H7 (cell line): Measurements from ENCODE around the gene BRSK1. TPM values are rescaled to one million over a fixed set of nuclear protein-coding genes. Genes with fewer than 3 reads are reported as not detected.

ENCODE experiments used
- DNase-seq: peaks from one replicate; pipeline ENCODE4 v3.0.0; 2012
- H3K27me3 ChIP-seq: 2 replicates; pipeline ENCODE4 v1.6.0; 2011; ENCODE audit warnings: mild to moderate bottlenecking, low read length; ENCODE audit not compliant: control insufficient read depth, insufficient read depth
- H3K36me3 ChIP-seq: replicated peaks from 2 replicates; pipeline ENCODE4 v1.5.1; 2011; ENCODE audit warnings: low read length; ENCODE audit not compliant: control insufficient read depth, insufficient read depth
- H3K4me3 ChIP-seq: 2 replicates; pipeline ENCODE4 v1.5.1; 2011; ENCODE audit warnings: low read depth, mild to moderate bottlenecking, control low read depth, low read length, moderate library complexity; ENCODE audit not compliant: insufficient read depth
- total RNA-seq: library from RNA; depleted of rRNA; stranded (reverse); fragments of >200 nt; shearing (Covaris generic); gene quantifications from 2 replicates; pipeline ENCODE4 v1.2.3, GENCODE V29; 2014; rRNA removed

Gene BRSK1
- total RNA-seq: 20.3 and 31.3 TPM in 2 replicates

- Histone ChIP-seq H3K36me3 (no peaks in the 10 kb centered on the region), H3K27me3 (no peaks in the 10 kb centered on the region), H3K4me3 (peak within 1 kb of the TSS; percentile 43)
- peak; percentile 96 for DNase-seq
These were observed at the start of gene BRSK1 for GRCh38 chr19:55283548-55284377. Gene BRSK1, plus strand, starts transcription at chr19:55283997. Its CDS starts 446 bp downstream, at chr19:55284443.

- Histone ChIP-seq H3K27me3 (no peaks in the 10 kb centered on the region), H3K36me3 (peaks cover 45% of the 10 kb centered on the region), H3K4me3 (no peak overlapping the region)
- DNase-seq: no peak
These were observed 45.8 kb upstream of the BRSK1 start for GRCh38 chr19:55238030-55238429.

- no peaks in the 10 kb centered on the region for H3K27me3 ChIP-seq
- peaks cover 49% of the 10 kb centered on the region for H3K36me3 ChIP-seq
- no peak for DNase-seq
- H3K4me3 ChIP-seq: no peak overlapping the region
These were observed 44.8 kb upstream of the BRSK1 start for GRCh38 chr19:55239004-55239403.

GRCh38 chr19:55240713-55241020 lies 43.1 kb upstream of the BRSK1 start:
- Histone ChIP-seq H3K27me3 (no peaks in the 10 kb centered on the region), H3K36me3 (peaks cover 51% of the 10 kb centered on the region)
- DNase-seq: no peak

GRCh38 chr19:55241143-55241934 lies 42.5 kb upstream of the BRSK1 start:
- Histone ChIP-seq H3K27me3 (no peaks in the 10 kb centered on the region), H3K4me3 (no peak overlapping the region), H3K36me3 (peaks cover 50% of the 10 kb centered on the region)
- DNase-seq: no peak

More at GRCh38 chr19:55240713-55241020, 43.1 kb upstream of the BRSK1 start:
- H3K4me3 ChIP-seq: no peak overlapping the region

GRCh38 chr19:55241935-55242464 lies 41.8 kb upstream of the BRSK1 start:
- Histone ChIP-seq H3K36me3 (peaks cover 47% of the 10 kb centered on the region), H3K27me3 (no peaks in the 10 kb centered on the region), H3K4me3 (no peak overlapping the region)
- DNase-seq: no peak

- Histone ChIP-seq H3K36me3 (peaks cover 45% of the 10 kb centered on the region), H3K4me3 (no peak overlapping the region), H3K27me3 (no peaks in the 10 kb centered on the region)
- no peak for DNase-seq
These were observed 41.3 kb upstream of the BRSK1 start for GRCh38 chr19:55242517-55242916.

- DNase-seq: no peak
- H3K27me3 ChIP-seq: no peaks in the 10 kb centered on the region
- peaks cover 38% of the 10 kb centered on the region for H3K36me3 ChIP-seq
- no peak overlapping the region for H3K4me3 ChIP-seq
These were observed 39.7 kb upstream of the BRSK1 start for GRCh38 chr19:55244004-55244680.

GRCh38 chr19:55245236-55245904 lies 38.4 kb upstream of the BRSK1 start:
- DNase-seq: no peak
- no peaks in the 10 kb centered on the region for H3K27me3 ChIP-seq

GRCh38 chr19:55246462-55247451 lies 37.0 kb upstream of the BRSK1 start:
- Histone ChIP-seq H3K36me3 (peaks cover 27% of the 10 kb centered on the region), H3K27me3 (no peaks in the 10 kb centered on the region), H3K4me3 (no peak overlapping the region)
- DNase-seq: peak; percentile 56

More at GRCh38 chr19:55245236-55245904, 38.4 kb upstream of the BRSK1 start:
- Histone ChIP-seq H3K4me3 (no peak overlapping the region), H3K36me3 (peaks cover 32% of the 10 kb centered on the region)

- peak; percentile 66 for DNase-seq
- H3K36me3 ChIP-seq: peaks cover 18% of the 10 kb centered on the region
- no peak overlapping the region for H3K4me3 ChIP-seq
- H3K27me3 ChIP-seq: no peaks in the 10 kb centered on the region
These were observed 36.1 kb upstream of the BRSK1 start for GRCh38 chr19:55247621-55248099.

GRCh38 chr19:55248166-55248675 lies 35.6 kb upstream of the BRSK1 start:
- Histone ChIP-seq H3K36me3 (peaks cover 17% of the 10 kb centered on the region), H3K27me3 (no peaks in the 10 kb centered on the region), H3K4me3 (no peak overlapping the region)
- no peak for DNase-seq

- DNase-seq: no peak
- no peak overlapping the region for H3K4me3 ChIP-seq
- peaks cover 15% of the 10 kb centered on the region for H3K36me3 ChIP-seq
- no peaks in the 10 kb centered on the region for H3K27me3 ChIP-seq
These were observed 35.1 kb upstream of the BRSK1 start for GRCh38 chr19:55248704-55249103.
